Measurements from ENCODE around the gene AASS.
"Not testable (repeated sequence)": the region's sequence is repeated elsewhere in the genome, so short reads cannot be mapped to it uniquely, and the experiment has no call there.

Gene AASS

GRCh38 chr7:122143751-122144711 is at the start of gene AASS:
AASS (minus strand) TSS chr7:122144249; CDS start chr7:122133726, 10,523 bp downstream.
- Mint-ChIP-seq H3K9me3 (no peaks in the 10 kb centered on the region), H3K4me1 (peaks cover 20% of the 10 kb centered on the region), H3K27ac (peak within 1 kb of the TSS; percentile 83), H3K27me3 (peaks cover 37% of the 10 kb centered on the region), H3K4me3 (peak within 1 kb of the TSS; percentile 96), H3K36me3 (no peaks in the 10 kb centered on the region)

GRCh38 chr7:122188785-122189184 is 44.7 kb upstream of the AASS start:
- H3K27ac Mint-ChIP-seq, result no peak overlapping the region
- H3K36me3 Mint-ChIP-seq, result no peaks in the 10 kb centered on the region
- H3K4me3 Mint-ChIP-seq, result no peak overlapping the region
- no peaks in the 10 kb centered on the region for H3K9me3 Mint-ChIP-seq
- no peaks in the 10 kb centered on the region for H3K27me3 Mint-ChIP-seq
- H3K4me1 Mint-ChIP-seq, result no peaks in the 10 kb centered on the region

- peaks cover 8% of the 10 kb centered on the region for H3K9me3 Mint-ChIP-seq
- no peaks in the 10 kb centered on the region for H3K36me3 Mint-ChIP-seq
- H3K27ac Mint-ChIP-seq, result no peak overlapping the region
- no peak overlapping the region for H3K4me3 Mint-ChIP-seq
- no peaks in the 10 kb centered on the region for H3K4me1 Mint-ChIP-seq
- no peaks in the 10 kb centered on the region for H3K27me3 Mint-ChIP-seq
These were observed 39.1 kb upstream of the AASS start for GRCh38 chr7:122183106-122183505.

GRCh38 chr7:122182081-122182480 is 38.0 kb upstream of the AASS start:
- Mint-ChIP-seq H3K27ac (no peak overlapping the region), H3K4me3 (no peak overlapping the region)

GRCh38 chr7:122172144-122172543 is 28.1 kb upstream of the AASS start:
- not testable (repeated sequence) for H3K27ac Mint-ChIP-seq, H3K4me3 Mint-ChIP-seq, H3K4me1 Mint-ChIP-seq, H3K27me3 Mint-ChIP-seq, H3K36me3 Mint-ChIP-seq, H3K9me3 Mint-ChIP-seq

More at GRCh38 chr7:122182081-122182480, 38.0 kb upstream of the AASS start:
- Mint-ChIP-seq H3K27me3 (no peaks in the 10 kb centered on the region), H3K36me3 (no peaks in the 10 kb centered on the region), H3K9me3 (peaks cover 8% of the 10 kb centered on the region), H3K4me1 (no peaks in the 10 kb centered on the region)

- Mint-ChIP-seq H3K4me3 (no peak overlapping the region), H3K9me3 (peaks cover 2% of the 10 kb centered on the region), H3K4me1 (no peaks in the 10 kb centered on the region), H3K36me3 (no peaks in the 10 kb centered on the region), H3K27ac (no peak overlapping the region), H3K27me3 (no peaks in the 10 kb centered on the region)
These were observed 22.7 kb upstream of the AASS start for GRCh38 chr7:122166740-122167139.

- Mint-ChIP-seq H3K4me3 (no peak overlapping the region), H3K4me1 (no peaks in the 10 kb centered on the region), H3K27ac (no peak overlapping the region), H3K27me3 (no peaks in the 10 kb centered on the region), H3K9me3 (peaks cover 7% of the 10 kb centered on the region), H3K36me3 (no peaks in the 10 kb centered on the region)
These were observed 22.2 kb upstream of the AASS start for GRCh38 chr7:122166275-122166674.

- H3K4me3 Mint-ChIP-seq, result no peak overlapping the region
- no peaks in the 10 kb centered on the region for H3K4me1 Mint-ChIP-seq
- no peaks in the 10 kb centered on the region for H3K36me3 Mint-ChIP-seq
- H3K27ac Mint-ChIP-seq, result no peak overlapping the region
- H3K27me3 Mint-ChIP-seq, result no peaks in the 10 kb centered on the region
- peaks cover 12% of the 10 kb centered on the region for H3K9me3 Mint-ChIP-seq
These were observed 17.6 kb upstream of the AASS start for GRCh38 chr7:122161628-122162027.

GRCh38 chr7:122155566-122155965 is 11.5 kb upstream of the AASS start:
- Mint-ChIP-seq H3K27me3 (no peaks in the 10 kb centered on the region), H3K4me1 (no peaks in the 10 kb centered on the region), H3K4me3 (no peak overlapping the region), H3K27ac (no peak overlapping the region), H3K9me3 (peaks cover 4% of the 10 kb centered on the region), H3K36me3 (no peaks in the 10 kb centered on the region)

- Mint-ChIP-seq H3K9me3 (no peaks in the 10 kb centered on the region), H3K4me3 (no peak overlapping the region), H3K27me3 (peaks cover 21% of the 10 kb centered on the region), H3K36me3 (no peaks in the 10 kb centered on the region), H3K4me1 (peaks cover 10% of the 10 kb centered on the region), H3K27ac (no peak overlapping the region)
These were observed 4.8 kb upstream of the AASS start for GRCh38 chr7:122148878-122149277.

- Mint-ChIP-seq H3K27me3 (peaks cover 26% of the 10 kb centered on the region), H3K27ac (no peak overlapping the region), H3K4me1 (peaks cover 15% of the 10 kb centered on the region), H3K4me3 (no peak overlapping the region), H3K36me3 (no peaks in the 10 kb centered on the region), H3K9me3 (no peaks in the 10 kb centered on the region)
These were observed 4.0 kb upstream of the AASS start for GRCh38 chr7:122148081-122148480.

GRCh38 chr7:122145937-122146645 is 2.0 kb upstream of the AASS start:
- no peak overlapping the region for H3K27ac Mint-ChIP-seq
- no peaks in the 10 kb centered on the region for H3K36me3 Mint-ChIP-seq
- H3K27me3 Mint-ChIP-seq, result peaks cover 35% of the 10 kb centered on the region
- H3K9me3 Mint-ChIP-seq, result no peaks in the 10 kb centered on the region
- peaks cover 20% of the 10 kb centered on the region for H3K4me1 Mint-ChIP-seq
- no peak overlapping the region for H3K4me3 Mint-ChIP-seq

GRCh38 chr7:122143376-122143750 is 686 bp downstream of the AASS start:
- no peaks in the 10 kb centered on the region for H3K9me3 Mint-ChIP-seq
- peaks cover 20% of the 10 kb centered on the region for H3K4me1 Mint-ChIP-seq
- H3K36me3 Mint-ChIP-seq, result no peaks in the 10 kb centered on the region
- H3K27me3 Mint-ChIP-seq, result peaks cover 35% of the 10 kb centered on the region
- peak overlapping the region; percentile 68 for H3K27ac Mint-ChIP-seq
- H3K4me3 Mint-ChIP-seq, result peak overlapping the region; percentile 96

GRCh38 chr7:122140918-122141317 is 3.1 kb downstream of the AASS start:
- Mint-ChIP-seq H3K27me3 (peaks cover 32% of the 10 kb centered on the region), H3K4me3 (no peak overlapping the region), H3K36me3 (no peaks in the 10 kb centered on the region), H3K9me3 (no peaks in the 10 kb centered on the region), H3K4me1 (peaks cover 33% of the 10 kb centered on the region), H3K27ac (no peak overlapping the region)

- H3K27me3 Mint-ChIP-seq, result peaks cover 13% of the 10 kb centered on the region
- no peaks in the 10 kb centered on the region for H3K36me3 Mint-ChIP-seq
- peak overlapping the region; percentile 74 for H3K4me3 Mint-ChIP-seq
- peaks cover 13% of the 10 kb centered on the region for H3K4me1 Mint-ChIP-seq
- H3K9me3 Mint-ChIP-seq, result no peaks in the 10 kb centered on the region
- no peak overlapping the region for H3K27ac Mint-ChIP-seq
These were observed 6.6 kb downstream of the AASS start for GRCh38 chr7:122137251-122138077.

Measured in activated naive CD4-positive, alpha-beta T cell treated with anti-CD3 and anti-CD28 coated beads, Interleukin-2, amount 50 U/mL, for 24 hours (primary cell).